PC-3 (cell line): ENCODE data around the gene PRR5L.

Experiments used
- CTCF ChIP-seq: fragments of 300-600 bp; sonication (generic); conservative IDR thresholded peaks from 2 replicates; pipeline ENCODE4 v1.5.1; 2017; ENCODE audit warnings: antibody characterized with exemption, low read depth, mild to moderate bottlenecking, low read length
- EZH2 ChIP-seq: fragments of 300-600 bp; sonication (generic); IDR thresholded peaks from one replicate; pipeline ENCODE4 v1.6.1; 2017; ENCODE audit warnings: antibody characterized with exemption, mild to moderate bottlenecking, low read length; ENCODE audit not compliant: unreplicated experiment

GRCh38 chr11:36385121-36385970 is 89.3 kb downstream of the PRR5L start:
- TF ChIP-seq CTCF (no peak), EZH2 (no peak)
